H1 (cell line): Measurements from ENCODE around the gene SENP1. TPM values are rescaled to one million over a fixed set of nuclear protein-coding genes. Genes with fewer than 3 reads are reported as not detected.

Experiments
- CTCF ChIA-PET: fragments of 300-600 bp; sonication (Branson Sonifier 250); formaldehyde crosslinking; loops from one replicate; lab custom pipeline; 2021; ENCODE audit not compliant: partially characterized antibody; lab: Charles Lee
- POLR2A ChIA-PET: fragments of 300-600 bp; sonication (Branson Sonifier 250); formaldehyde crosslinking; loops from one replicate; lab custom pipeline; 2021; ENCODE audit warnings: inconsistent platforms; ENCODE audit not compliant: partially characterized antibody; lab: Charles Lee
- DNase-seq, 2 experiments: peaks; one replicate each; pipeline versions ENCODE4 v3.0.0 to v3.0.0-alpha.2; 2010 to 2022; ENCODE audit warnings: low spot score in 2 of 2, low read depth in 1 of 2, mixed read lengths in 1 of 2
- FAIRE-seq: peaks from 2 replicates; lab custom pipeline; 2011; peaks lifted over from hg19 to GRCh38; lab: Jason Lieb, UNC
- H2AFZ ChIP-seq: 2 replicates; pipeline ENCODE4 v1.8.1; 2012; ENCODE audit warnings: low read length, inconsistent platforms
- H2AK5ac ChIP-seq: 2 replicates; pipeline ENCODE4 v1.6.1; 2013; ENCODE audit warnings: low read depth, low read length
- H2BK120ac ChIP-seq: replicated peaks from 2 replicates; pipeline ENCODE3; 2013; ENCODE audit warnings: low read depth, low read length, inconsistent platforms
- H2BK12ac ChIP-seq: 2 replicates; pipeline ENCODE4 v1.6.1; 2013; ENCODE audit warnings: low read depth, low read length
- H2BK15ac ChIP-seq: 2 replicates; pipeline ENCODE4 v1.6.1; 2013; ENCODE audit warnings: low read length
- H2BK20ac ChIP-seq: 2 replicates; pipeline ENCODE4 v1.6.1; 2013; ENCODE audit warnings: low read length
- H2BK5ac ChIP-seq: 2 replicates; pipeline ENCODE4 v1.6.1; 2013; ENCODE audit warnings: low read depth, low read length
- H3K14ac ChIP-seq: 2 replicates; pipeline ENCODE4 v1.6.1; 2013; ENCODE audit warnings: inconsistent platforms; ENCODE audit not compliant: insufficient read length
- H3K18ac ChIP-seq: 2 replicates; pipeline ENCODE4 v1.6.1; 2013; ENCODE audit warnings: low read length; ENCODE audit errors: extremely low read depth
- H3K23ac ChIP-seq: 2 replicates; pipeline ENCODE4 v1.6.1; 2013; ENCODE audit warnings: inconsistent platforms; ENCODE audit not compliant: insufficient read length
- H3K23me2 ChIP-seq: 2 replicates; pipeline ENCODE4 v1.6.1; 2013; ENCODE audit warnings: low read depth, low read length
- H3K27ac ChIP-seq: 2 replicates; pipeline ENCODE4 v1.6.1; 2011; ENCODE audit warnings: low read depth, low read length, inconsistent platforms
- H3K27me3 ChIP-seq, 4 experiments: replicated peaks in 1 of 4; 1 replicate in 1 of 4; 2 replicates in 3 of 4; pipeline versions ENCODE4 v1.6.1 to v1.8.1; 2011 to 2013; ENCODE audit warnings: low read length in 3 of 4, mild to moderate bottlenecking in 3 of 4, inconsistent platforms in 2 of 4, mixed read lengths in 2 of 4, moderate library complexity in 1 of 4; ENCODE audit not compliant: control insufficient read depth in 3 of 4, insufficient read depth in 3 of 4; ENCODE audit errors: extremely low read depth in 1 of 4
- H3K36me3 ChIP-seq, 4 experiments: 2 replicates each; pipeline versions ENCODE4 v1.6.1 to v1.8.1; 2011 to 2013; ENCODE audit warnings: mild to moderate bottlenecking in 4 of 4, low read length in 3 of 4, moderate library complexity in 2 of 4, control low read depth in 1 of 4, inconsistent platforms in 1 of 4; ENCODE audit not compliant: insufficient read depth in 4 of 4, control insufficient read depth in 2 of 4
- H3K4ac ChIP-seq: replicated peaks from 2 replicates; pipeline ENCODE3; 2013; ENCODE audit warnings: low read length, low read depth, mixed read lengths, inconsistent platforms; ENCODE audit not compliant: insufficient read length
- H3K4me1 ChIP-seq, 4 experiments: replicated peaks in 1 of 4; 1 replicate in 1 of 4; 2 replicates in 3 of 4; pipeline versions ENCODE4 v1.6.1 to v1.8.1; 2011 to 2013; ENCODE audit warnings: low read length in 3 of 4, inconsistent platforms in 2 of 4, mixed read lengths in 1 of 4; ENCODE audit not compliant: insufficient read depth in 4 of 4, control insufficient read depth in 3 of 4
- H3K4me2 ChIP-seq, 2 experiments: 2 replicates each; pipeline versions ENCODE4 v1.6.1 to v1.8.1; 2011 to 2013; ENCODE audit warnings: low read depth in 2 of 2, low read length in 2 of 2, control low read depth in 1 of 2, inconsistent platforms in 1 of 2, mild to moderate bottlenecking in 1 of 2; ENCODE audit not compliant: insufficient read depth in 1 of 2
- H3K4me3 ChIP-seq, 4 experiments: fragments of 200-600, 300-600 bp in 1 of 4; sonication (generic), shearing (Covaris generic), sonication (Bioruptor Twin) in 1 of 4; 2 replicates each; pipeline versions ENCODE4 v1.5.1 to v1.8.1; 2011 to 2016; ENCODE audit warnings: low read length in 4 of 4, low read depth in 3 of 4, control low read depth in 2 of 4, inconsistent platforms in 2 of 4, mild to moderate bottlenecking in 2 of 4, mixed read lengths in 1 of 4, moderate library complexity in 1 of 4; ENCODE audit not compliant: insufficient read depth in 2 of 4; ENCODE audit errors: extremely low read depth in 1 of 4
- H3K56ac ChIP-seq: replicated peaks from 2 replicates; pipeline ENCODE3; 2013; ENCODE audit warnings: low read depth, mild to moderate bottlenecking, mixed read lengths, low read length, inconsistent platforms; ENCODE audit not compliant: insufficient read length
- H3K79me1 ChIP-seq: 2 replicates; pipeline ENCODE4 v1.6.1; 2013; ENCODE audit warnings: low read depth, low read length, control low read depth
- H3K79me2 ChIP-seq, 2 experiments: 2 replicates each; pipeline versions ENCODE4 v1.6.1 to v1.8.1; 2012 to 2013; ENCODE audit warnings: low read length in 2 of 2, mild to moderate bottlenecking in 2 of 2, inconsistent platforms in 1 of 2; ENCODE audit not compliant: insufficient read depth in 2 of 2, control insufficient read depth in 1 of 2
- H3K9ac ChIP-seq, 4 experiments: replicated peaks in 1 of 4; 1 replicate in 1 of 4; 2 replicates in 3 of 4; pipeline versions ENCODE4 v1.6.1 to v1.8.1; 2011 to 2013; ENCODE audit warnings: low read depth in 3 of 4, low read length in 3 of 4, control low read depth in 2 of 4, mild to moderate bottlenecking in 2 of 4, moderate library complexity in 2 of 4, inconsistent platforms in 1 of 4; ENCODE audit errors: extremely low read depth in 1 of 4
- H3K9me3 ChIP-seq, 2 experiments: 2 replicates each; pipeline versions ENCODE4 v1.6.1 to v1.8.1; 2012 to 2013; ENCODE audit warnings: mild to moderate bottlenecking in 2 of 2, moderate library complexity in 2 of 2, control low read depth in 1 of 2, inconsistent platforms in 1 of 2, low read depth in 1 of 2, low read length in 1 of 2, mixed read lengths in 1 of 2; ENCODE audit not compliant: insufficient read depth in 2 of 2
- H4K20me1 ChIP-seq, 2 experiments: replicated peaks in 1 of 2; 2 replicates each; pipeline versions ENCODE3 to v1.8.1; 2011 to 2013; ENCODE audit warnings: inconsistent platforms in 2 of 2, low read length in 2 of 2, mild to moderate bottlenecking in 1 of 2; ENCODE audit not compliant: insufficient read depth in 2 of 2, control insufficient read depth in 1 of 2
- H4K5ac ChIP-seq: 2 replicates; pipeline ENCODE4 v1.6.1; 2013; ENCODE audit warnings: low read length, low read depth, mixed read lengths, inconsistent platforms; ENCODE audit not compliant: insufficient read length
- H4K8ac ChIP-seq: 2 replicates; pipeline ENCODE4 v1.8.0; 2013; ENCODE audit warnings: mild to moderate bottlenecking, moderate library complexity, low read length, inconsistent platforms; ENCODE audit not compliant: insufficient read depth; ENCODE audit errors: extremely low read depth
- H4K91ac ChIP-seq: replicated peaks from 2 replicates; pipeline ENCODE3; 2013; ENCODE audit warnings: low read length, mixed read lengths, inconsistent platforms; ENCODE audit not compliant: insufficient read length
- CEBPB ChIP-seq: IDR thresholded peaks from 2 replicates; pipeline ENCODE4 v1.6.1; 2012; ENCODE audit warnings: low read depth, low read length
- KDM4A ChIP-seq: IDR thresholded peaks from one replicate; pipeline ENCODE4 v1.7.1; 2012; ENCODE audit warnings: low read depth, mild to moderate bottlenecking, moderate library complexity, low read length, inconsistent platforms; ENCODE audit not compliant: severe bottlenecking
- MAFK ChIP-seq: IDR thresholded peaks from 2 replicates; pipeline ENCODE4 v1.6.1; 2012; ENCODE audit warnings: low read depth, mild to moderate bottlenecking, improper control_type of control experiment, low read length
- POLR2A ChIP-seq, 2 experiments: IDR thresholded peaks; 1 replicate in 1 of 2; 2 replicates in 1 of 2; pipeline ENCODE4 v1.6.1; 2011; ENCODE audit warnings: low read depth in 2 of 2, low read length in 2 of 2, mild to moderate bottlenecking in 2 of 2; ENCODE audit errors: control extremely low read depth in 1 of 2
- TAF7 ChIP-seq: optimal IDR thresholded peaks from 2 replicates; pipeline ENCODE3; 2011; ENCODE audit warnings: low read depth, mild to moderate bottlenecking, inconsistent platforms, low read length, moderate library complexity, borderline replicate concordance
- TCF12 ChIP-seq: IDR thresholded peaks from 2 replicates; pipeline ENCODE4 v1.6.1; 2011; ENCODE audit warnings: low read depth, mild to moderate bottlenecking, low read length
- WGBS, 2 experiments: shearing (Covaris generic) in 1 of 2; methylation state at CpG; one replicate each; pipeline versions ENCODE4 v1.1.6 to v1.1.7; 2013 to 2015; ENCODE audit warnings: low lambda C conversion rate in 2 of 2, mixed read lengths in 2 of 2, inconsistent platforms in 1 of 2, low coverage in 1 of 2, missing lambda C conversion rate in 1 of 2; ENCODE audit not compliant: insufficient replicate concordance in 2 of 2, insufficient coverage in 1 of 2, insufficient read length in 1 of 2; ENCODE audit errors: extremely low coverage in 1 of 2, missing lambda C conversion rate in 1 of 2; 5-methylcytosine and 5-hydroxymethylcytosine counted together
- polyA plus RNA-seq, 7 experiments: library from polyadenylated mRNA; depleted of rRNA in 3 of 7; stranded (reverse) in 5 of 7; unstranded in 2 of 7; fragments of >200 nt in 5 of 7; fragments of 200-250 nt in 2 of 7; gene quantifications; 1 replicate in 5 of 7; 2 replicates in 1 of 7; 4 replicates in 1 of 7; pipeline versions ENCODE4 v1.2.1 to v1.2.3, GENCODE V29; 2011 to 2013; ENCODE audit warnings: missing spikeins in 2 of 7, mixed read lengths in 2 of 7
- total RNA-seq: library from RNA; stranded (reverse); fragmentation: NEBNext Ultra II Directional; extraction: Animal tissue kit (Norgen Biotek cat#: 25700); gene quantifications from 2 replicates; pipeline ENCODE4 v1.2.1, GENCODE V29; 2021

SENP1 gene
- total and polyA plus RNA-seq, 2 of the 8 experiments (the other 6 are each of a cell fraction or from before 2014, with no cell fraction given) = 14.2 to 31.5 TPM

GRCh38 chr12:48045061-48045846 lies 60.6 kb downstream of the SENP1 start:
- WGBS, 2 experiments = 87% methylated on average over 6 of the region's 6 CpGs; no CpG with 5 or more reads in 1 of the 2 experiments
- Histone ChIP-seq H3K14ac (no peak overlapping the region), H2BK15ac (no peak overlapping the region), H3K4me1 (no peaks in the 10 kb centered on the region), H3K23me2 (no peaks in the 10 kb centered on the region), H3K4ac (no peak overlapping the region), H3K4me3 (no peak overlapping the region), H2BK12ac (no peak overlapping the region), H4K5ac (no peak overlapping the region), H4K20me1 (no peaks in the 10 kb centered on the region), H2BK5ac (no peak overlapping the region), H4K91ac (no peak overlapping the region), H3K9me3 (no peaks in the 10 kb centered on the region), H3K23ac (no peak overlapping the region), H3K36me3 (peaks cover 14 to 48% (median 24%) of the 10 kb centered on the region in 4 experiments), H3K18ac (no peak overlapping the region), H3K56ac (no peak overlapping the region), H2AFZ (no peak overlapping the region), H2BK120ac (no peak overlapping the region), H3K79me2 (no peaks in the 10 kb centered on the region), H2BK20ac (no peak overlapping the region), H3K27me3 (no peaks in the 10 kb centered on the region), H3K27ac (no peak overlapping the region), H3K9ac (no peak overlapping the region), H2AK5ac (no peak overlapping the region), H3K79me1 (no peaks in the 10 kb centered on the region), H3K4me2 (no peak overlapping the region), H4K8ac (no peak overlapping the region)
- CTCF ChIA-PET = interaction anchor here (0.5 to 1.2 kb wide), 3 partner anchors 14 to 267 kb away, joined by 3 to 4 read pairs (median 3); no protein-coding TSS in a partner anchor
- no peak for TF ChIP-seq CEBPB
- no peak for TF ChIP-seq TCF12
- no peak for TF ChIP-seq TAF7
- no peak for TF ChIP-seq POLR2A (IDR thresholded peaks at IDR 0.05; ENCODE audit: control extremely low read depth in 1 of 2, low read depth in 2 of 2, low read length in 2 of 2)
- no peak for TF ChIP-seq MAFK
- TF ChIP-seq KDM4A = no peak
- POLR2A ChIA-PET = interaction anchor here (0.9 kb wide), 1 partner anchor 61 kb away, joined by 3 read pairs; no protein-coding TSS in a partner anchor
- FAIRE-seq = no peak
- DNase-seq = no peak
